ENCODE data around the gene PLEKHB2. TPM values are rescaled to one million over a fixed set of nuclear protein-coding genes. Genes with fewer than 3 reads are reported as not detected.

The PLEKHB2 gene
- total RNA-seq, 1 donor from 2014 or later = 33.6 TPM

Other genes with a start within 250 kb of the PLEKHB2 start
- 59.9 and 62.5 TPM in 2 replicates for gene FAM168B, start 11.9 kb upstream of the PLEKHB2 start, total RNA-seq
- 0.29 and 0.39 TPM in 2 replicates for gene POTEE, start 104.2 kb downstream of the PLEKHB2 start, total RNA-seq